Chondrocyte (in vitro differentiated cells): ENCODE measurements around the gene H2BK1. TPM values are rescaled to one million over a fixed set of nuclear protein-coding genes. Genes with fewer than 3 reads are reported as not detected.

Experiments used
- DNase-seq: peaks from one replicate; pipeline ENCODE4 v3.0.0; 2021; ENCODE audit warnings: mixed read lengths, low spot score
- H3K27ac Mint-ChIP-seq: one replicate; pipeline ENCODE4 v1.8.0; 2021; ENCODE audit warnings: mild to moderate bottlenecking, moderate library complexity, mixed read lengths; ENCODE audit not compliant: unreplicated experiment
- H3K27me3 Mint-ChIP-seq: 2 replicates; pipeline ENCODE4 v1.8.0; 2021; ENCODE audit warnings: low read depth, mixed read lengths
- H3K36me3 Mint-ChIP-seq: 2 replicates; pipeline ENCODE4 v1.8.0; 2021; ENCODE audit warnings: low read depth, mixed read lengths
- H3K4me1 Mint-ChIP-seq: 2 replicates; pipeline ENCODE4 v1.8.0; 2021; ENCODE audit warnings: low read depth, mild to moderate bottlenecking, mixed read lengths
- H3K4me3 Mint-ChIP-seq: one replicate; pipeline ENCODE4 v1.8.0; 2021; ENCODE audit warnings: mild to moderate bottlenecking, moderate library complexity, mixed read lengths; ENCODE audit not compliant: unreplicated experiment
- H3K9me3 Mint-ChIP-seq: 2 replicates; pipeline ENCODE4 v1.8.0; 2021; ENCODE audit warnings: low read depth, mixed read lengths
- long read RNA-seq: library from polyadenylated mRNA; stranded (forward); transcript quantifications from one replicate; pipeline ENCODE4 v2.0.0, GENCODE V29; 2021
- total RNA-seq: library from RNA; stranded (reverse); gene quantifications from 3 replicates; pipeline ENCODE4 v1.2.1, GENCODE V29; 2021
- TF ChIP-seq, protein P1 (sequence below): fragments of 200-600 bp; sonication (generic); IDR thresholded peaks from 2 replicates; pipeline ENCODE4 v1.5.0; 2021; ENCODE audit warnings: antibody characterized with exemption, mild to moderate bottlenecking, moderate library complexity

The H2BK1 gene
- total RNA-seq, result not detected in 3 replicates
- long read RNA-seq, result 0 reads

DNA sequence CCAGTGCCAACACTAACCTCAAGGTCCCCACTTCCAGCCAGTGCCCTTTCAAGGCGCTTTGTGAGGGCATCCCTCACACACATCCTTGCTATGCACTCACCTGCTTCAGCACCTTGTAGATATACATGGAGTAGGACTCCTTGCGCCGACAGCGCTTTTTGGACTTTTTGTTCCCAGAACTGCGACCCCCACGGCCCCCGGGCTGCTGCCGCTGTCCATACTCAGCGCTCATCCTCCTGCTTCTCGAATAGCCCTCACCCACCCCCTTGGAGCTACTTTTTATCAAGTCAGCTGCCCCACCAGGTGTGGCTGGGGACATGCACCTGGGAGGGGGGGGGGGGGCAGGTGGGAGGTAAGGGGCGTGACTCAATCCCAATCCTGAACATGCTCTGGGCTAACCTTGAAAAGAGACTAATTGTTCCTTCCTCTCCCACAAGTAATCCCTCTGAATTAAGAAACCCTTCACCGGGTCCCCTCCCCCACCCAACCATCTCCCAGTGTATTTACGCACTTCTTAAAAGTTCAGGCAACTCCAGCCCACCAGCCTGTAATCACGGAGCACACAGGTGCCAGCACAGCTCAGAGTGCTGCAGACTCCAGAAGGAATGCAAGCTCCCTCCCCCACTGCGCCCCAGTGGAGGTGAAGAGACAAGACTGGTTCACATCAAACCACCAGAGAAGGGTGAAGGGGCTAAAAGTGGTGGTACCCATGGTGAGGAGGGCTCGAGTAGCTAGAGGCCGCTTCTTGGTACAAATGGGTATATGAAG, at the start of gene H2BK1:
Gene H2BK1 (minus strand): TSS at position 402 of the 768 bp plus-strand sequence. CDS start 170 bp downstream, at position 232.
- Mint-ChIP-seq H3K4me1 (no peaks in the 10 kb centered on the region), H3K9me3 (no peaks in the 10 kb centered on the region), H3K27ac (no peak within 1 kb of the TSS), H3K36me3 (peaks cover 19% of the 10 kb centered on the region), H3K27me3 (peaks cover 11% of the 10 kb centered on the region), H3K4me3 (no peak within 1 kb of the TSS)
- no peak for DNase-seq
- TF ChIP-seq, protein P1, sequence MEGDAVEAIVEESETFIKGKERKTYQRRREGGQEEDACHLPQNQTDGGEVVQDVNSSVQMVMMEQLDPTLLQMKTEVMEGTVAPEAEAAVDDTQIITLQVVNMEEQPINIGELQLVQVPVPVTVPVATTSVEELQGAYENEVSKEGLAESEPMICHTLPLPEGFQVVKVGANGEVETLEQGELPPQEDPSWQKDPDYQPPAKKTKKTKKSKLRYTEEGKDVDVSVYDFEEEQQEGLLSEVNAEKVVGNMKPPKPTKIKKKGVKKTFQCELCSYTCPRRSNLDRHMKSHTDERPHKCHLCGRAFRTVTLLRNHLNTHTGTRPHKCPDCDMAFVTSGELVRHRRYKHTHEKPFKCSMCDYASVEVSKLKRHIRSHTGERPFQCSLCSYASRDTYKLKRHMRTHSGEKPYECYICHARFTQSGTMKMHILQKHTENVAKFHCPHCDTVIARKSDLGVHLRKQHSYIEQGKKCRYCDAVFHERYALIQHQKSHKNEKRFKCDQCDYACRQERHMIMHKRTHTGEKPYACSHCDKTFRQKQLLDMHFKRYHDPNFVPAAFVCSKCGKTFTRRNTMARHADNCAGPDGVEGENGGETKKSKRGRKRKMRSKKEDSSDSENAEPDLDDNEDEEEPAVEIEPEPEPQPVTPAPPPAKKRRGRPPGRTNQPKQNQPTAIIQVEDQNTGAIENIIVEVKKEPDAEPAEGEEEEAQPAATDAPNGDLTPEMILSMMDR, result no peak

DNA sequence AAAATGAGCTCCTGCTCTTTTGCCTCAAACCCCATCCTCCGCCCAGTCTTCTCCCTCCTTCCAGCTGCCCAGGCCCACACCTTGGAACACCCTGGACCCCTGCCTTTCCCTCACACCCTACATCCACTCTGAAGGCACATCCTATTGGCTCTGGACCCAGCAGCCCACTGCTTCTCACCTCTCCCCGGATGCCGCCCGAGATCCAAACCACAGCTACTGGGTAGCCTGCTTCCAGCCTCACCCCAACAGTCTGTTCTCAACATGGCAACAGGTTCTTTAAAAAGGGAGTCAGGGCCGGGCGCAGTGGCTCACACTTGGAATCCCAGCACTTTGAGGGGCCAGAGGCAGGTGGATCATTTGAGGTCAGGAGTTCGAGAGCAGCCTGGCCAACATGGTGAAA, 47.7 kb upstream of the H2BK1 start:
- Mint-ChIP-seq H3K27ac (no peak overlapping the region), H3K9me3 (no peaks in the 10 kb centered on the region), H3K4me1 (peaks cover 5% of the 10 kb centered on the region), H3K36me3 (peaks cover 8% of the 10 kb centered on the region), H3K4me3 (no peak overlapping the region), H3K27me3 (peaks cover 6% of the 10 kb centered on the region)
- no peak for DNase-seq
- TF ChIP-seq, protein P1, result no peak

DNA sequence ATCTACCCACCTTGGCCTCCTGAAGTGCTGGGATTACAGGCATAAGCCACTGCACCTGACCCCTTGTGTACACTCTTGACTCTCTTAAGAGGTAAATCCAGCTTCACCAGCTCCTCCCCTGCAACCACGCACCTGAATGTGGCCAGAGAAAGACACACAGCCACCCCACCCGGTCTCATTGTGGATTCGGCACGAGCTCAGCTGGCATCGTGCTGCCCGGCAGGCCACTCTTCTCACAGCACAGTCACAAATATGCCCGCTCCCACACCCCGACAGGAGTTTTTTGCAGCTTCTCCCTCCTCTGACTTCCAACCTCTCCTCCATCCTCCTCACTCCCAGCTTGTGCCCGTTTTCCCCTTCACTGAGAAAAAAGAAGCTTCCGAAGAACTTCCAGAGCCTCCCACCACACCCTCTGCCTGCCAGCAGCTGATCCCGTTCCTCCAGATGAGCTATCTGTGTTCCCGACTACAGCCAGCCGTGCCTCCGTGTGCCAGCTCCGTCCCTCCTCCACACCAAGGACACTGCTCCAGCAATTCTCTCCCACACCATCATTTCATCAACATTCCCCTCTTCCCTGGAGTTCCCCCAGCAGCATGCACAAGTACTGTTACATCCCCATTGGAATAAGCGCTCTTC, 46.2 kb upstream of the H2BK1 start:
- H3K27me3 Mint-ChIP-seq, result peaks cover 4% of the 10 kb centered on the region
- peaks cover 15% of the 10 kb centered on the region for H3K4me1 Mint-ChIP-seq
- no peak overlapping the region for H3K27ac Mint-ChIP-seq
- TF ChIP-seq, protein P1, result no peak
- H3K36me3 Mint-ChIP-seq, result peaks cover 8% of the 10 kb centered on the region
- no peaks in the 10 kb centered on the region for H3K9me3 Mint-ChIP-seq
- DNase-seq, result no peak
- no peak overlapping the region for H3K4me3 Mint-ChIP-seq

DNA sequence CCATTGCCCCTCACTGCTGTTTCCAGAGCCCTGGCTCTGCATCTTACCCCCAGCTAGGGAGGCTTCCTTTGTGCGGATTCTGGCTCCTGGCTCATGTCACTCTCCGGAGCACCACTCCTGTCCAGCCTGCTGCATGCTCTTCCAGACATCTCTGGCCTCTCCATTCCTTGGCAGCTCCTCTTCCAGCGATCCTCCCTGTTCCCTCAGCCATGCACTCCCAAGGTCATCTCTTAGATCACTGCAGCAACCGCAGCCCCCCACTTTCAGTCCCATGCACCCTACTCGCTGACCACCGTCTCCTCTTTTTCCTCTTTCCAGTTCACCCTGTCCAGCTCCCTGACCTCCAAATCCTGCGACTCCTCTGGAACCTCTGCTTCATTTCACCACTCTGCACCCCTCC, 45.1 kb upstream of the H2BK1 start:
- Mint-ChIP-seq H3K27me3 (peaks cover 3% of the 10 kb centered on the region), H3K9me3 (no peaks in the 10 kb centered on the region), H3K4me1 (peaks cover 24% of the 10 kb centered on the region), H3K36me3 (peaks cover 8% of the 10 kb centered on the region), H3K27ac (peak overlapping the region; percentile 1), H3K4me3 (no peak overlapping the region)
- no peak for DNase-seq
- TF ChIP-seq, protein P1, result no peak

DNA sequence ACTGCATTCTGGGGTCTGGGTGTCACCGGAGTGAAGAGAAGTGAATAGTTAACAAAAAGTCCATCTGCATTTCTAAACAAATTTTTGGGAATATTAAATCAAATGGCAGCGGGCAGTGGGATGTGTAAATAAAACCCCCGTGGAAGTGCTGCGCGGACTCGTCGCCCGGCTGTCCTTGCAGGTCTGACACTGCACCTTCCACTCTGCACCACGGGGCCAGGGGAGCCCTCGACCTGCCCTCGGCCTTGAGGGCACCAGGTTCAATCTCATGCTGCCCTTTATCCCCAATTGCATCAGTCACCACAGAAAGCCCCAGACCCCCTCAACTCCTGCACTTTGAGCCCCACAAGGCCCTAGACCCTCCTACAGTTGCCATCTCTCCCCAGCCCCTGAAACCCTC, 44.6 kb upstream of the H2BK1 start:
- Mint-ChIP-seq H3K4me3 (no peak overlapping the region), H3K27ac (no peak overlapping the region), H3K9me3 (no peaks in the 10 kb centered on the region), H3K36me3 (peaks cover 8% of the 10 kb centered on the region), H3K4me1 (peaks cover 29% of the 10 kb centered on the region), H3K27me3 (peaks cover 3% of the 10 kb centered on the region)
- DNase-seq, result no peak
- TF ChIP-seq, protein P1, result no peak
